ELF-1 (cell line): ENCODE data around the gene KLHDC1.

ENCODE experiments used
- DNase-seq: peaks from one replicate; pipeline ENCODE4 v3.0.0-alpha.2; 2016; ENCODE audit warnings: low read depth, low spot score

Gene KLHDC1

GRCh38 chr14:49783394-49784014 lies 90.6 kb downstream of the KLHDC1 start:
- DNase-seq = no peak

- DNase-seq = no peak
Observed at GRCh38 chr14:49786315-49786714, 93.4 kb downstream of the KLHDC1 start.

GRCh38 chr14:49792618-49793017 lies 99.7 kb downstream of the KLHDC1 start:
- DNase-seq = no peak

GRCh38 chr14:49796025-49796424 lies 103.1 kb downstream of the KLHDC1 start:
- no peak for DNase-seq
